ENCODE data around the gene CDKN2AIPNL.

- TF ChIP-seq CTCF (conservative IDR thresholded peaks at IDR 0.05 in 1 of 2, IDR thresholded peaks at IDR 0.05 in 1 of 2; ENCODE audit: low read depth in 1 of 2, low read length in 2 of 2): no peak
- no peak for TF ChIP-seq EZH2 (IDR thresholded peaks at IDR 0.05; ENCODE audit: low read length, missing control alignments)
Observed at GRCh38 chr5:134437340-134437846, 25.7 kb upstream of the CDKN2AIPNL start.
